HCT116 (cell line): ENCODE results near the gene NIT2. TPM values are rescaled to one million over a fixed set of nuclear protein-coding genes. Genes with fewer than 3 reads are reported as not detected.

Experiments used
- ATAC-seq: fragments of 200-7000 bp; cut with Tn5 transposase; 2 replicates; pipeline ENCODE4 v1.9.1; 2020; ENCODE audit warnings: mild to moderate bottlenecking, moderate library complexity
- BruUV-seq: library from RNA; stranded (reverse); fragments of 400-500 nt; replicated peaks from 2 replicates; lab custom pipeline; 2021; lab: Mats Ljungman, UMichigan
- CTCF ChIA-PET: fragments of 300-600 bp; sonication (Branson Sonifier 250); formaldehyde crosslinking; loops from one replicate; lab custom pipeline; 2021; ENCODE audit warnings: antibody characterized with exemption; lab: Charles Lee
- POLR2A ChIA-PET: fragments of 300-600, 350-600 bp; sonication (Branson Sonifier 250); formaldehyde crosslinking; loops from one replicate; lab custom pipeline; 2021; ENCODE audit warnings: antibody characterized with exemption; lab: Charles Lee
- RAD21 ChIA-PET, 2 experiments: fragments of 300-600 bp; sonication (Branson Sonifier 250); formaldehyde crosslinking; loops; one replicate each; lab custom pipeline; 2023; ENCODE audit warnings: low total read pairs in 2 of 2; ENCODE audit not compliant: uncharacterized antibody in 2 of 2, unreplicated experiment in 2 of 2, low non-redundant PET in 1 of 2; lab: Charles Lee
- DNase-seq: peaks from one replicate; pipeline ENCODE4 v3.0.0-alpha.2; 2010; ENCODE audit warnings: low read depth, low spot score
- H2AFZ ChIP-seq: fragments of 200-600 bp; shearing (Covaris generic), sonication (generic); 2 replicates; pipeline ENCODE4 v1.6.1; 2017; ENCODE audit warnings: low read depth, mixed run types, mixed read lengths, antibody characterized with exemption, low read length; ENCODE audit not compliant: poor library complexity, severe bottlenecking
- H3K27ac ChIP-seq: 2 replicates; pipeline ENCODE4 v1.5.1; 2012; ENCODE audit warnings: low read depth, low read length
- H3K27me3 ChIP-seq: fragments of 200-600 bp; sonication (generic); 2 replicates; pipeline ENCODE4 v1.6.1; 2016; ENCODE audit warnings: mixed run types, low read length, mixed read lengths; ENCODE audit not compliant: insufficient read depth
- H3K36me3 ChIP-seq, 2 experiments: fragments of 200-500 bp in 1 of 2; fragments of 200-600 bp in 1 of 2; sonication (Bioruptor generic) in 1 of 2; sonication (generic) in 1 of 2; 2 replicates each; pipeline versions ENCODE4 v1.5.1 to v1.6.1; 2014 to 2016; ENCODE audit warnings: low read length in 2 of 2, inconsistent platforms in 1 of 2, mixed read lengths in 1 of 2, mixed run types in 1 of 2; ENCODE audit not compliant: insufficient read depth in 2 of 2, control insufficient read depth in 1 of 2
- H3K4me1 ChIP-seq, 2 experiments: fragments of 200-600 bp in 1 of 2; sonication (generic) in 1 of 2; 2 replicates each; pipeline versions ENCODE4 v1.5.1 to v1.6.1; 2012 to 2017; ENCODE audit warnings: low read length in 2 of 2, inconsistent platforms in 1 of 2, mild to moderate bottlenecking in 1 of 2, mixed read lengths in 1 of 2, mixed run types in 1 of 2, moderate library complexity in 1 of 2; ENCODE audit not compliant: insufficient read depth in 2 of 2, control insufficient read depth in 1 of 2
- H3K4me2 ChIP-seq: fragments of 200-600 bp; sonication (generic); 2 replicates; pipeline ENCODE4 v1.6.1; 2017; ENCODE audit warnings: mixed run types, low read length, mixed read lengths
- H3K4me3 ChIP-seq, 2 experiments: fragments of 200-600 bp in 1 of 2; sonication (generic) in 1 of 2; replicated peaks in 1 of 2; 2 replicates each; pipeline ENCODE4 v1.5.1; 2011 to 2016; ENCODE audit warnings: low read length in 2 of 2, control low read depth in 1 of 2, low read depth in 1 of 2, mild to moderate bottlenecking in 1 of 2, mixed read lengths in 1 of 2, mixed run types in 1 of 2
- H3K79me2 ChIP-seq: fragments of 200-600 bp; sonication (generic); 2 replicates; pipeline ENCODE4 v1.6.1; 2017; ENCODE audit warnings: mild to moderate bottlenecking, mixed run types, low read length, moderate library complexity, mixed read lengths; ENCODE audit not compliant: insufficient read depth
- H3K9ac ChIP-seq: fragments of 200-600 bp; sonication (generic); 2 replicates; pipeline ENCODE4 v1.6.1; 2016; ENCODE audit warnings: low read length, mixed read lengths
- H3K9me2 ChIP-seq: fragments of 200-600 bp; sonication (generic), shearing (Covaris generic); 2 replicates; pipeline ENCODE4 v1.6.1; 2017; ENCODE audit warnings: mixed run types, mild to moderate bottlenecking, moderate library complexity; ENCODE audit not compliant: insufficient read depth
- H3K9me3 ChIP-seq, 2 experiments: fragments of 200-500 bp in 1 of 2; fragments of 200-600 bp in 1 of 2; sonication (Bioruptor generic) in 1 of 2; sonication (generic) in 1 of 2; 2 replicates each; pipeline ENCODE4 v1.6.1; 2014 to 2017; ENCODE audit warnings: low read length in 2 of 2, mixed read lengths in 2 of 2, inconsistent platforms in 1 of 2, low read depth in 1 of 2, mild to moderate bottlenecking in 1 of 2, mixed run types in 1 of 2, moderate library complexity in 1 of 2; ENCODE audit not compliant: control insufficient read depth in 1 of 2, insufficient read depth in 1 of 2
- H4K20me1 ChIP-seq: fragments of 200-600 bp; sonication (generic), shearing (Covaris generic); 2 replicates; pipeline ENCODE4 v1.6.1; 2017; ENCODE audit warnings: mixed run types, mild to moderate bottlenecking, moderate library complexity; ENCODE audit not compliant: insufficient read depth
- CEBPB ChIP-seq: IDR thresholded peaks from 2 replicates; pipeline ENCODE4 v1.6.1; 2012; ENCODE audit warnings: low read depth
- EZH2phosphoT487 ChIP-seq: fragments of 200-600 bp; IDR thresholded peaks from 2 replicates; pipeline ENCODE4 v1.6.1; 2018; ENCODE audit warnings: antibody characterized with exemption, borderline replicate concordance
- MAX ChIP-seq: IDR thresholded peaks from 2 replicates; pipeline ENCODE4 v1.6.1; 2012
- POLR2A ChIP-seq: IDR thresholded peaks from 2 replicates; pipeline ENCODE4 v1.7.0; 2011; ENCODE audit warnings: borderline replicate concordance; ENCODE audit not compliant: insufficient read depth, insufficient read length; ENCODE audit errors: extremely low read depth
- POLR2AphosphoS5 ChIP-seq: IDR thresholded peaks from 2 replicates; pipeline ENCODE4 v1.6.1; 2011; ENCODE audit warnings: mild to moderate bottlenecking, low read depth, low read length, moderate library complexity
- SIN3A ChIP-seq: IDR thresholded peaks from 2 replicates; pipeline ENCODE4 v1.6.1; 2012; ENCODE audit warnings: low read depth
- SP1 ChIP-seq: IDR thresholded peaks from 2 replicates; pipeline ENCODE4 v1.6.1; 2012; ENCODE audit warnings: low read depth
- SRF ChIP-seq: IDR thresholded peaks from 2 replicates; pipeline ENCODE4 v1.6.1; 2012; ENCODE audit warnings: low read depth
- TCF7L2 ChIP-seq: IDR thresholded peaks from 2 replicates; pipeline ENCODE4 v1.7.0; 2011; ENCODE audit warnings: borderline replicate concordance, inconsistent platforms; ENCODE audit not compliant: insufficient read depth, insufficient read length; ENCODE audit errors: extremely low read depth
- YY1 ChIP-seq: IDR thresholded peaks from 2 replicates; pipeline ENCODE4 v1.6.1; 2011; ENCODE audit warnings: low read length, low read depth, moderate library complexity, mild to moderate bottlenecking; ENCODE audit not compliant: insufficient replicate concordance; ENCODE audit errors: extremely low read depth
- ZBTB33 ChIP-seq: IDR thresholded peaks from 2 replicates; pipeline ENCODE4 v1.6.1; 2011; ENCODE audit warnings: mild to moderate bottlenecking, low read length, moderate library complexity; ENCODE audit not compliant: insufficient replicate concordance; ENCODE audit errors: extremely low read depth
- intact Hi-C: fragments of 100-400 bp; cut with micrococcal nuclease; formaldehyde crosslinking; loops from 2 replicates; pipeline ENCODE4 v1.10.0; 2022
- total RNA-seq: library from RNA; stranded (reverse); gene quantifications from one replicate; pipeline ENCODE4 v1.2.1, GENCODE V29; 2021; ENCODE audit not compliant: unreplicated experiment
- TF ChIP-seq, protein P1 (sequence below): IDR thresholded peaks from 2 replicates; pipeline ENCODE4 v1.6.1; 2012; ENCODE audit warnings: low read depth

NIT2 gene
- total RNA-seq, 1 experiment from 2014 or later: 44.7 TPM

DNA sequence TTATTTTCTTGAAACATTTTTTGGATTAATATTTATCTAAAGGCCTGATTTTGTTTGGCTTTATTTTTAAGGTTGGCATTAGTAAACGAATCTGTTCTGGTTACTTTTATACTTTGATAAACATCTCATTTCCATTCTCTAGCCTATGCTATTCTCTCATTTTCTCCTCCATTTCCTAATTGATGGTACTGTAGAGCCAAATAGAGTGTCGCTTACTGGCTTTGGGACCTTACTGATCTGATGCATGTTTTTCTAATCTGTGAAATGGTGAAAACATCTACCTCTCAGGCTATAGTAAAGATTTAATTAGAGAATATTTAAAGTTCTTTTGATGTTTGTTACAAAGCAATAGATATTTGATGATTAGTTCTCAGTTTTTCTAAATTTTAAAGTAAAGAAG is 68.3 kb downstream of the NIT2 start:
- peaks cover 31% of the 10 kb centered on the region for H3K79me2 ChIP-seq
- CTCF ChIA-PET: interaction anchor here (0.6 kb wide), 1 partner anchor 189 kb away, joined by 3 read pairs; no protein-coding TSS in a partner anchor

More for the DNA sequence above, 68.3 kb downstream of the NIT2 start:
- POLR2A ChIA-PET: no interaction called here
- BruUV-seq: no TSS peak
- Histone ChIP-seq H4K20me1 (no peaks in the 10 kb centered on the region), H3K4me2 (no peak overlapping the region), H3K9me3 (no peaks in the 10 kb centered on the region), H3K27ac (no peak overlapping the region), H3K36me3 (no peaks in the 10 kb centered on the region), H3K4me1 (peaks cover 14 to 24% of the 10 kb centered on the region in 2 experiments)
- no peak for ATAC-seq
- TF ChIP-seq SIN3A (no peak), ZBTB33 (no peak), SRF (no peak), POLR2AphosphoS5 (no peak), CEBPB (no peak), YY1 (no peak), MAX (no peak), POLR2A (no peak), TCF7L2 (no peak), SP1 (no peak), EZH2phosphoT487 (no peak)
- TF ChIP-seq, protein P1, sequence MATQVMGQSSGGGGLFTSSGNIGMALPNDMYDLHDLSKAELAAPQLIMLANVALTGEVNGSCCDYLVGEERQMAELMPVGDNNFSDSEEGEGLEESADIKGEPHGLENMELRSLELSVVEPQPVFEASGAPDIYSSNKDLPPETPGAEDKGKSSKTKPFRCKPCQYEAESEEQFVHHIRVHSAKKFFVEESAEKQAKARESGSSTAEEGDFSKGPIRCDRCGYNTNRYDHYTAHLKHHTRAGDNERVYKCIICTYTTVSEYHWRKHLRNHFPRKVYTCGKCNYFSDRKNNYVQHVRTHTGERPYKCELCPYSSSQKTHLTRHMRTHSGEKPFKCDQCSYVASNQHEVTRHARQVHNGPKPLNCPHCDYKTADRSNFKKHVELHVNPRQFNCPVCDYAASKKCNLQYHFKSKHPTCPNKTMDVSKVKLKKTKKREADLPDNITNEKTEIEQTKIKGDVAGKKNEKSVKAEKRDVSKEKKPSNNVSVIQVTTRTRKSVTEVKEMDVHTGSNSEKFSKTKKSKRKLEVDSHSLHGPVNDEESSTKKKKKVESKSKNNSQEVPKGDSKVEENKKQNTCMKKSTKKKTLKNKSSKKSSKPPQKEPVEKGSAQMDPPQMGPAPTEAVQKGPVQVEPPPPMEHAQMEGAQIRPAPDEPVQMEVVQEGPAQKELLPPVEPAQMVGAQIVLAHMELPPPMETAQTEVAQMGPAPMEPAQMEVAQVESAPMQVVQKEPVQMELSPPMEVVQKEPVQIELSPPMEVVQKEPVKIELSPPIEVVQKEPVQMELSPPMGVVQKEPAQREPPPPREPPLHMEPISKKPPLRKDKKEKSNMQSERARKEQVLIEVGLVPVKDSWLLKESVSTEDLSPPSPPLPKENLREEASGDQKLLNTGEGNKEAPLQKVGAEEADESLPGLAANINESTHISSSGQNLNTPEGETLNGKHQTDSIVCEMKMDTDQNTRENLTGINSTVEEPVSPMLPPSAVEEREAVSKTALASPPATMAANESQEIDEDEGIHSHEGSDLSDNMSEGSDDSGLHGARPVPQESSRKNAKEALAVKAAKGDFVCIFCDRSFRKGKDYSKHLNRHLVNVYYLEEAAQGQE: no peak
- TF ChIP-seq, all 23 proteins: peak for 0
- no peak for DNase-seq
- no peaks in the 10 kb centered on the region for H3K27me3 ChIP-seq
- H3K4me3 ChIP-seq: no peak overlapping the region
- H3K9me2 ChIP-seq: no peaks in the 10 kb centered on the region
- H3K9ac ChIP-seq: no peak overlapping the region
- RAD21 ChIA-PET: no interaction called here
- no peak overlapping the region for H2AFZ ChIP-seq
- intact Hi-C loops: no loop called here
